CD4-positive, alpha-beta memory T cell (primary cell): Measurements from ENCODE around the gene C20orf141. TPM values are rescaled to one million over a fixed set of nuclear protein-coding genes. Genes with fewer than 3 reads are reported as not detected.

ENCODE experiments used
- CTCF ChIA-PET: fragments of 350-600 bp; sonication (Branson Sonifier 250); formaldehyde crosslinking; loops from one replicate; lab custom pipeline; 2021; ENCODE audit warnings: inconsistent platforms; ENCODE audit not compliant: partially characterized antibody; lab: Charles Lee
- POLR2A ChIA-PET: fragments of 350-600 bp; sonication (Branson Sonifier 250); formaldehyde crosslinking; loops from one replicate; lab custom pipeline; 2021; ENCODE audit not compliant: partially characterized antibody; lab: Charles Lee
- DNase-seq, 5 donors: peaks; one replicate each; pipeline versions ENCODE4 v3.0.0 to v3.0.0-alpha.2; 2020 to 2022; ENCODE audit warnings: mixed read lengths in 1 of 5
- H3K27ac ChIP-seq: one replicate; pipeline ENCODE4 v1.7.0; 2013; ENCODE audit warnings: low read depth, low read length
- H3K27me3 ChIP-seq: 2 replicates; pipeline ENCODE4 v1.7.0; 2013; ENCODE audit warnings: mild to moderate bottlenecking, low read length, moderate library complexity; ENCODE audit not compliant: insufficient read depth
- H3K36me3 ChIP-seq: 2 replicates; pipeline ENCODE4 v1.7.0; 2013; ENCODE audit warnings: mild to moderate bottlenecking, low read length, moderate library complexity; ENCODE audit not compliant: insufficient read depth
- H3K4me1 ChIP-seq: 2 replicates; pipeline ENCODE4 v1.7.0; 2013; ENCODE audit warnings: mild to moderate bottlenecking, low read length, moderate library complexity; ENCODE audit not compliant: insufficient read depth
- H3K4me3 ChIP-seq, 2 donors: one replicate each; pipeline ENCODE4 v1.7.0; 2013; ENCODE audit warnings: low read length in 2 of 2, mild to moderate bottlenecking in 1 of 2
- H3K9me3 ChIP-seq, 2 donors: one replicate each; pipeline ENCODE4 v1.7.0; 2013; ENCODE audit warnings: low read length in 2 of 2, control low read depth in 1 of 2; ENCODE audit not compliant: control insufficient read depth in 1 of 2
- H3K27ac Mint-ChIP-seq, 7 donors: one replicate each; pipeline ENCODE4 v1.8.0; 2020 to 2021; ENCODE audit warnings: mixed read lengths in 7 of 7, mild to moderate bottlenecking in 6 of 7, inconsistent platforms in 3 of 7, moderate library complexity in 3 of 7
- H3K27me3 Mint-ChIP-seq, 2 donors: one replicate each; pipeline ENCODE4 v1.8.0; 2020 to 2021; ENCODE audit warnings: mixed read lengths in 2 of 2
- H3K36me3 Mint-ChIP-seq, 2 donors: one replicate each; pipeline ENCODE4 v1.8.0; 2020 to 2021; ENCODE audit warnings: mixed read lengths in 2 of 2, inconsistent platforms in 1 of 2, mild to moderate bottlenecking in 1 of 2
- H3K4me1 Mint-ChIP-seq, 4 donors: one replicate each; pipeline ENCODE4 v1.8.0; 2020 to 2021; ENCODE audit warnings: mixed read lengths in 4 of 4, mild to moderate bottlenecking in 1 of 4
- H3K4me3 Mint-ChIP-seq, 8 donors: one replicate each; pipeline ENCODE4 v1.8.0; 2020 to 2021; ENCODE audit warnings: mixed read lengths in 8 of 8, mild to moderate bottlenecking in 7 of 8, moderate library complexity in 6 of 8, inconsistent platforms in 3 of 8
- H3K9me3 Mint-ChIP-seq, 8 donors: one replicate each; pipeline ENCODE4 v1.8.0; 2020 to 2021; ENCODE audit warnings: mixed read lengths in 8 of 8, mild to moderate bottlenecking in 5 of 8, inconsistent platforms in 3 of 8, moderate library complexity in 1 of 8
- intact Hi-C: fragments of 100-400 bp; cut with micrococcal nuclease; formaldehyde crosslinking; loops from one replicate; pipeline ENCODE4 v1.15.1; 2023
- polyA plus RNA-seq, 2 donors: library from polyadenylated mRNA; unstranded; fragments of 300-500 nt; fragmentation: Illumina TruSeq; gene quantifications; one replicate each; pipeline ENCODE4 v1.2.3, GENCODE V29; 2021
- total RNA-seq, 2 experiments: library from RNA; stranded (reverse); gene quantifications; one replicate each; pipeline ENCODE4 v1.2.3, GENCODE V29; 2021

Gene C20orf141
- total and polyA plus RNA-seq, 4 experiments from 2014 or later, result not detected

DNA sequence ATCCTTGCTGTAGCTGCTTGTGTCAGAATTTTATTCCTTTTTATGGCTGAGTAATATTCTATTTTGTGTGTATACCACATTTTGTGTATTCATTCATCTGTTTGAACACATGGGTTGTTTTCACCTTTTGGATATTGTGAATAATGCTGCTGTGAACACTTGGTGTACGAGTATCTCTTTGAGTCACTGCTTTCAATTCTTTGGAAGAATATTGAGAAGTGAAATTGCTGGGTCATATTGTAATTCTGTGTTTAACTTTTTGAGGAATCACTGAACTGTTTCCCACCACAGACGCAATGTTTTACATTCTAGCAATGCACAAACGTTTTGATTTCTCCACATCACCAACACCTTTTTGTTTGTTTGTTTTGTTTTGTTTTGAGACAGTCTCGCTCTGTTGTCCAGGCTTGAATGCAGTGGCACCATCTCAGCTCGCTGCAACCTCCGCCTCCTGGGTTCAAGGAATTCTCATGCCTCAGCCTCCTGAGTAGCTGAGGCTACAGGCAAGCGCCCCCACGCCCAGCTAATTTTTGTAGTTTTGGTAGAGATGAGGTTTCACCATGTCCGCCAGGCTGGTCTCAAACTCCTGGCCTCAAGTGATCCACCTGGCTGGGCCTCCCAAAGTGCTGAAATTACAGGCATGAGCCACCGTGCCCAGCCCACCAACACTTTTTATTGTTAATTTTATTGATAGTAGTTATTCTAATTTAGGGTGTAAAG is 36.0 kb upstream of the C20orf141 start:
- intact Hi-C loops, result no loop called here
- H3K36me3 ChIP-seq, result no peaks in the 10 kb centered on the region
- H3K4me1 ChIP-seq, result no peaks in the 10 kb centered on the region
- H3K9me3 ChIP-seq, result no peaks in the 10 kb centered on the region
- Mint-ChIP-seq H3K27me3 (peaks cover 16 to 28% of the 10 kb centered on the region in 2 donors), H3K27ac (no peak overlapping the region), H3K36me3 (no peaks in the 10 kb centered on the region), H3K4me3 (no peak overlapping the region), H3K9me3 (peaks cover 0 to 2% (median 0%) of the 10 kb centered on the region in 8 donors), H3K4me1 (no peaks in the 10 kb centered on the region)
- no peak overlapping the region for H3K27ac ChIP-seq
- POLR2A ChIA-PET, result no interaction called here
- H3K4me3 ChIP-seq, result no peak overlapping the region
- no peak for DNase-seq
- no peaks in the 10 kb centered on the region for H3K27me3 ChIP-seq
- CTCF ChIA-PET, result no interaction called here

DNA sequence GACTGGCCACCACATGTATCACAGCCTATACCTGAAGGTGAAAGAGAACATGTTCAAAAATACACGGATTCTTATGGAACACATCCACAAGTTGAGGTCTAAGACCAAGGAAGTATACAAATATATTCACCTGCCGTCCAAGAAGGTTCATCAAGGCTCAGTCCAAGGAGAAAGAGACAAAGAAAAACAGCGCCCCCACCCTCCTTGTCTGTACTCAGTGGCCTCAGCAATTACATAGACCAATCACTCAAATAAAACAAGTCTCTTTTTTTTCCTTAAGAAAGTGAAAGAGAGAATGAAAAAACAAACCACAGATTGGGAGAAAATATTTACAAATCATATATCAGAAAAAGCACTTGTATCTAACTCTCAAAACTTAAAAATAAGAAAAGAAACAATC is 33.8 kb upstream of the C20orf141 start:
- DNase-seq, result no peak
- no peak overlapping the region for H3K27ac ChIP-seq
- H3K27me3 Mint-ChIP-seq, result peaks cover 17 to 32% of the 10 kb centered on the region in 2 donors
- H3K36me3 ChIP-seq, result no peaks in the 10 kb centered on the region
- no peaks in the 10 kb centered on the region for H3K4me1 ChIP-seq
- H3K4me1 Mint-ChIP-seq, result no peaks in the 10 kb centered on the region
- CTCF ChIA-PET, result interaction anchor here (0.6 kb wide), 1 partner anchor 94 kb away, joined by 3 read pairs; no protein-coding TSS in a partner anchor
- intact Hi-C loops, result no loop called here
- no peaks in the 10 kb centered on the region for H3K36me3 Mint-ChIP-seq
- peaks cover 0 to 2% (median 0%) of the 10 kb centered on the region in 8 donors for H3K9me3 Mint-ChIP-seq
- H3K9me3 ChIP-seq, result no peaks in the 10 kb centered on the region
- no peak overlapping the region for H3K4me3 Mint-ChIP-seq
- H3K27me3 ChIP-seq, result no peaks in the 10 kb centered on the region
- H3K27ac Mint-ChIP-seq, result no peak overlapping the region
- POLR2A ChIA-PET, result no interaction called here
- H3K4me3 ChIP-seq, result no peak overlapping the region

DNA sequence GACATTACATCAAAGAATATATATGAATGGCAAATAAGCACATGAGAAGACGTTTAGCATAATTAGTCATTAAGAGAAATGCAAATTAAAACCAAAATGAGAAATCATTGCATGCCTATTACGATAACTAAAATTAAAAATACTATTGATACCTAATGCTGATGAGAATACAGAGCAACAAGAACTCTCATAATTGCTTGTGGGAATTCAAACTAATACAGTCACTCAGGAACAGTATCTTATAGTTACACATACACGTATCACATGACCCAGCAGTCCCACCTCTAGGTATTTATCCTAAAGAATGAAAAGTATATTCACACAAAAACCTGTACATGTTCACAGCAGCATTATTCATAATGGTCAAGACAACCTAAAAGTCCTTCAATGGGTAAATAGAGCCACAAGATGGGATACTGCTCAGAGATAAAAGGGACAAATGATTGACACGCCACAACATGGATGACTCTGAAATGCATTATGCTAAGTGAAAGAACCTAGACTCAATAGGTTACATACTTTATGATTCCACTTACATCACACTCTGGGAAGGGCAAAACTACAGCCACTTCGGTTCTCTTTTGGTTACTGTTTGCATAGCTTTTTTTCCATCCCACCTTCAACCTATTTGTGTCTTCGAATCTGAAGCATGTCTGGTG is 30.8 kb upstream of the C20orf141 start:
- no peaks in the 10 kb centered on the region for H3K9me3 ChIP-seq
- intact Hi-C loops, result no loop called here
- Mint-ChIP-seq H3K4me1 (no peaks in the 10 kb centered on the region), H3K27ac (no peak overlapping the region), H3K27me3 (peaks cover 23 to 28% of the 10 kb centered on the region in 2 donors), H3K36me3 (no peaks in the 10 kb centered on the region), H3K4me3 (no peak overlapping the region), H3K9me3 (peaks cover 0 to 4% (median 0%) of the 10 kb centered on the region in 8 donors)
- POLR2A ChIA-PET, result no interaction called here
- no peak for DNase-seq
- no peaks in the 10 kb centered on the region for H3K36me3 ChIP-seq
- no peaks in the 10 kb centered on the region for H3K4me1 ChIP-seq
- peaks cover 3% of the 10 kb centered on the region for H3K27me3 ChIP-seq
- CTCF ChIA-PET, result no interaction called here
- H3K4me3 ChIP-seq, result no peak overlapping the region
- no peak overlapping the region for H3K27ac ChIP-seq

DNA sequence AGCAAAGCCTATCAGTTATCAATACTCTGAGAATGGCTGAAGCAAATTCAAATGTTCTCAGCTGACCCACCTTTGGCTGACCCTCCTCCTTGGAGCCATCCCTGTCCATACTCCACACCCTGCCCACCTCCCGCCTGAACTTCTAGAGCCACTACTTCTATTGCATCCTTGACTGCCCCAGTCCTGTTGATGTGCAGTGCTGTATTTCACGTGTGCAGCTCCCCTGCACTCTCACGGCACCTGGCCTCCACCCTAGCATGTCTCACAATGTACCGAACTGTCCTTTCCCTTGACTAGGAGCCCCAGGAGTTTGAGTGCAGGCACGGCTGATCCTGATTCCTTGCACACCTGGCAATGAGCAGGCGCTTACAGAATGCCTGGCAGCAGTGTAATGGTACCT is 21.3 kb upstream of the C20orf141 start:
- Histone ChIP-seq H3K27me3 (peaks cover 5% of the 10 kb centered on the region), H3K36me3 (no peaks in the 10 kb centered on the region), H3K4me1 (no peaks in the 10 kb centered on the region), H3K9me3 (no peaks in the 10 kb centered on the region), H3K27ac (no peak overlapping the region), H3K4me3 (no peak overlapping the region)
- no peak overlapping the region for H3K4me3 Mint-ChIP-seq
- no peaks in the 10 kb centered on the region for H3K9me3 Mint-ChIP-seq
- intact Hi-C loops, result no loop called here
- ChIA-PET POLR2A (no interaction called here), CTCF (no interaction called here)
- H3K4me1 Mint-ChIP-seq, result peaks cover 0 to 1% (median 0%) of the 10 kb centered on the region in 4 donors
- DNase-seq, result no peak
- H3K27ac Mint-ChIP-seq, result no peak overlapping the region
- no peaks in the 10 kb centered on the region for H3K36me3 Mint-ChIP-seq
- peaks cover 24 to 47% of the 10 kb centered on the region in 2 donors for H3K27me3 Mint-ChIP-seq

DNA sequence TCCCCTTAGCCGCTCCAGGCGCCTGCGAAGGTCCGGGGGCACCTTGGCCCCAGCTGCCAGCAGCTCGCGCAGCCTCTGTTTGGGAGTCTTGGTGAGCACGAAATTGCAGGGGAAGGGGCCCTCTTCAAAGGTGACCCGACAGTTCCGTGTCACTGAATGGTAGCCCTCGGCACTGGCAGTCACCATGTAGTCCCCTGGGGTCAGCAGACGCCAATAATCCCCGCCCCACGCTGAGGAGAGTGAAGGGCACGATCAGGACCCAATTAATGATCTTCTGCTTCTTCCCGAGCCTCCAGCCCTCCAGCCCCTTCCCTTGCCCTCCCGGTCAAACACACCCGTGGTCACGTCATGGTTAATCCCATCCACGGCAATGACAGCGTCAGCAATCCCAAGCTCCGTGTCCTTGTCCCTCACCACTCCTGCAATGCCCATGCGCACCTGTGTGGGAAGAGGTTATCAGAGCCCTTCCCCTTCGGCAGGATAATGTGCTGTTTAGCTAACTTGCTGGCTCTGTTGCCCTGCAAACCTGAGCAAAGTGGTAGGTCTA is 20.5 kb upstream of the C20orf141 start:
- CTCF ChIA-PET, result no interaction called here
- DNase-seq, result no peak
- no peaks in the 10 kb centered on the region for H3K9me3 ChIP-seq
- H3K9me3 Mint-ChIP-seq, result no peaks in the 10 kb centered on the region
- POLR2A ChIA-PET, result interaction anchor here (0.7 kb wide), 1 partner anchor 14 kb away, joined by 3 read pairs; no protein-coding TSS in a partner anchor
- no peaks in the 10 kb centered on the region for H3K27me3 ChIP-seq
- peaks cover 2 to 5% (median 5%) of the 10 kb centered on the region in 4 donors for H3K4me1 Mint-ChIP-seq
- H3K27me3 Mint-ChIP-seq, result peaks cover 25 to 53% of the 10 kb centered on the region in 2 donors
- no peaks in the 10 kb centered on the region for H3K36me3 ChIP-seq
- H3K36me3 Mint-ChIP-seq, result no peaks in the 10 kb centered on the region
- intact Hi-C loops, result no loop called here
- no peak overlapping the region for H3K4me3 Mint-ChIP-seq
- no peak overlapping the region for H3K27ac ChIP-seq
- H3K27ac Mint-ChIP-seq, result no peak overlapping the region
- no peak overlapping the region for H3K4me3 ChIP-seq
- peaks cover 3% of the 10 kb centered on the region for H3K4me1 ChIP-seq

DNA sequence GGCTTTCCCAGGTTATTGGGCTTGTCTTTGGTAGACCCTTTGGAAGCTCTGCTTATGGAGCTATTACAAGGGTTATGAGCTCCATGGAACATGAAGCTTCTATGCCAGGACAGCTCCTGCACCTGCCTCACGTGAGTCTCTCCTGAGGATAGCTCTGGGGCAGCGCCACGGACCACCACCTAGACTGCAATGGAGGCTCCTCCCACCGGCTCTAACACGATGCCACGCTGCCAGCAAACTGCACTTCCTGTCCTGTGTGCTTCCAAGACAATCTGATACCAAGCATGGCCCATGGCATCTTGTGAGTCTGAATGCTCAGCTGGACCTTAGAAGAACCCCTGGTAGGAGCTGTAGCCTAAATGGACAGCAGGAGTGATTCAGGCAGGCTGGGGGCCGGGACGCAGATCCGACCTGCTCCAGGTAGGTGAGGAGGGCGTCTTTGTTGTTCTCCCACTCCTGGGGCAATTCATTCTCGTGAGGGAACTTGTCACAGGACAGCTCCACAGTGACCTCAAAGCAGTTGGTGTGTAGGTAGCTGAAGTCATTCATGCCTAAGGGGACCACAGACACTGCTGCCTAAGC is 19.8 kb upstream of the C20orf141 start:
- Histone ChIP-seq H3K4me1 (peaks cover 10% of the 10 kb centered on the region), H3K27me3 (peaks cover 4% of the 10 kb centered on the region), H3K9me3 (no peaks in the 10 kb centered on the region), H3K27ac (no peak overlapping the region), H3K4me3 (no peak overlapping the region), H3K36me3 (no peaks in the 10 kb centered on the region)
- intact Hi-C loops, result no loop called here
- H3K36me3 Mint-ChIP-seq, result no peaks in the 10 kb centered on the region
- no peak overlapping the region for H3K4me3 Mint-ChIP-seq
- H3K4me1 Mint-ChIP-seq, result peaks cover 8 to 12% (median 11%) of the 10 kb centered on the region in 4 donors
- DNase-seq, result no peak
- ChIA-PET CTCF (no interaction called here), POLR2A (interaction anchor here (0.7 kb wide), 1 partner anchor 13 kb away, joined by 3 read pairs; no protein-coding TSS in a partner anchor)
- H3K27ac Mint-ChIP-seq, result no peak overlapping the region
- H3K9me3 Mint-ChIP-seq, result peaks cover 0 to under 1% (median 0%) of the 10 kb centered on the region in 8 donors
- H3K27me3 Mint-ChIP-seq, result peaks cover 29 to 56% of the 10 kb centered on the region in 2 donors

DNA sequence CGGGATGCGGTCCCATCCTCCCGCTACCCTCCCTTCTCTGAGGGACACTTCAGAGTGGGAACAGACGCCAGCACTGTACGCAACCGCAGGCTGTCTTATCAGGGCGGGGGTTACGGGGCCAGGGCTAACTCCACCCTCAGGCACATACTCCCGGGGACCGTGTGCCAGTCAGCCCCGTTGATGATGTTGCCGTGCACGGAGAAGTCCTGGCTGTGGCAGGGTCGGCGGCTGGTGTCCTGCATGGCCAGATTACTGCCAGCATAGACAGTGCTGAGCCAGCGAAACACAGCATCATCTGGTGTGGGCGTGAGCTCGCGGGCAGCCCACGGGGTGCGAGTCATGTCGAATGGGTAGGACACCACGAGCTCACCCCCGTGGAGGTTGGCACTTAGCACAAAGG is 19.3 kb upstream of the C20orf141 start:
- Mint-ChIP-seq H3K4me1 (peaks cover 10 to 15% (median 14%) of the 10 kb centered on the region in 4 donors), H3K36me3 (no peaks in the 10 kb centered on the region), H3K9me3 (peaks cover 0 to 2% (median 0%) of the 10 kb centered on the region in 8 donors), H3K27me3 (peaks cover 30 to 59% of the 10 kb centered on the region in 2 donors), H3K27ac (no peak overlapping the region), H3K4me3 (no peak overlapping the region)
- Histone ChIP-seq H3K4me3 (no peak overlapping the region), H3K27me3 (peaks cover 5% of the 10 kb centered on the region), H3K4me1 (peaks cover 12% of the 10 kb centered on the region), H3K36me3 (no peaks in the 10 kb centered on the region), H3K27ac (no peak overlapping the region), H3K9me3 (no peaks in the 10 kb centered on the region)
- CTCF ChIA-PET, result no interaction called here
- POLR2A ChIA-PET, result no interaction called here
- intact Hi-C loops, result no loop called here
- no peak for DNase-seq
